OCI-LY1 (cell line): Measurements from ENCODE around the gene PRRG4.

ENCODE experiments used
- EZH2 ChIP-seq: fragments of 200-600 bp; sonication (generic), shearing (Covaris generic); IDR thresholded peaks from 2 replicates; pipeline ENCODE4 v1.8.0; 2017; ENCODE audit warnings: borderline replicate concordance, mixed run types, mild to moderate bottlenecking, antibody characterized with exemption, low read length, moderate library complexity, mixed read lengths
- TF ChIP-seq, protein P1 (sequence below): fragments of 200-600 bp; sonication (generic), shearing (Covaris generic); IDR thresholded peaks from 2 replicates; pipeline ENCODE4 v1.5.1; 2017; ENCODE audit warnings: mild to moderate bottlenecking, antibody characterized with exemption, low read length, moderate library complexity, mixed read lengths

DNA sequence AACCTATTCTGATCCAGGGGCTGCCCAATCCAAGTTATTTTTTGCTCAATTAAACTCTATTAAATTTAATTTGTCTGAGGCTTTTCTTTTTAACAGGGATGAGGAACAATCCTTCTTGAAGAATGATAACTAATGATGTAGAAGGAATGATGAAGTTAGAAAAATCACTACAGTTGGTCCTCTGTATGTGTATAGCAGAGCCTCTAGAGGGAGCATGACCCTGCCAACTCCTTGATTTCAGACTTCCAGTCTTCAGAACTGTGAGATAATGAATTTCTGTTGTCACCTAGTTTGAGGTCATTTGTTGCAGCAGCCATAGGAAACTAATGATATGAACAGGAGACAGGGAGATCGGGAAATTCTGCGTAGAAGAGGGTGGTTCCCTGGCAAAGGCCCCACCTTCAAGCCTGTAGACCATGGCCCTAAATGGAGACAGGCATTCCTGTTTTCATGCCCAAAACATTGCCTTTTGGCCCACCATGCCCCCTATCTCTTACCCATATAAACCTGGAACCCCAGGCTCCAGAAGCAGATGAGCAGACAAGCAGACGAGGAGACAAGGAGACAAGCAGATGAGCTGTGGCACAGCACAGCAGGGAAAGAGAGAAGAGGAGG is 55.1 kb downstream of the PRRG4 start:
- TF ChIP-seq, protein P1, sequence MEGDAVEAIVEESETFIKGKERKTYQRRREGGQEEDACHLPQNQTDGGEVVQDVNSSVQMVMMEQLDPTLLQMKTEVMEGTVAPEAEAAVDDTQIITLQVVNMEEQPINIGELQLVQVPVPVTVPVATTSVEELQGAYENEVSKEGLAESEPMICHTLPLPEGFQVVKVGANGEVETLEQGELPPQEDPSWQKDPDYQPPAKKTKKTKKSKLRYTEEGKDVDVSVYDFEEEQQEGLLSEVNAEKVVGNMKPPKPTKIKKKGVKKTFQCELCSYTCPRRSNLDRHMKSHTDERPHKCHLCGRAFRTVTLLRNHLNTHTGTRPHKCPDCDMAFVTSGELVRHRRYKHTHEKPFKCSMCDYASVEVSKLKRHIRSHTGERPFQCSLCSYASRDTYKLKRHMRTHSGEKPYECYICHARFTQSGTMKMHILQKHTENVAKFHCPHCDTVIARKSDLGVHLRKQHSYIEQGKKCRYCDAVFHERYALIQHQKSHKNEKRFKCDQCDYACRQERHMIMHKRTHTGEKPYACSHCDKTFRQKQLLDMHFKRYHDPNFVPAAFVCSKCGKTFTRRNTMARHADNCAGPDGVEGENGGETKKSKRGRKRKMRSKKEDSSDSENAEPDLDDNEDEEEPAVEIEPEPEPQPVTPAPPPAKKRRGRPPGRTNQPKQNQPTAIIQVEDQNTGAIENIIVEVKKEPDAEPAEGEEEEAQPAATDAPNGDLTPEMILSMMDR: peak; percentile 56; the same call in 1 of the 2 replicates
- TF ChIP-seq EZH2: no peak
